Fibroblast of peridontal ligament (primary cell): ENCODE results near the gene MEAF6.
"Not testable (repeated sequence)": the region's sequence is repeated elsewhere in the genome, so short reads cannot be mapped to it uniquely, and the experiment has no call there.

Experiments used
- DNase-seq: peaks from one replicate; pipeline ENCODE4 v3.0.0-alpha.2; 2010; ENCODE audit errors: extremely low read depth

Gene MEAF6

DNA sequence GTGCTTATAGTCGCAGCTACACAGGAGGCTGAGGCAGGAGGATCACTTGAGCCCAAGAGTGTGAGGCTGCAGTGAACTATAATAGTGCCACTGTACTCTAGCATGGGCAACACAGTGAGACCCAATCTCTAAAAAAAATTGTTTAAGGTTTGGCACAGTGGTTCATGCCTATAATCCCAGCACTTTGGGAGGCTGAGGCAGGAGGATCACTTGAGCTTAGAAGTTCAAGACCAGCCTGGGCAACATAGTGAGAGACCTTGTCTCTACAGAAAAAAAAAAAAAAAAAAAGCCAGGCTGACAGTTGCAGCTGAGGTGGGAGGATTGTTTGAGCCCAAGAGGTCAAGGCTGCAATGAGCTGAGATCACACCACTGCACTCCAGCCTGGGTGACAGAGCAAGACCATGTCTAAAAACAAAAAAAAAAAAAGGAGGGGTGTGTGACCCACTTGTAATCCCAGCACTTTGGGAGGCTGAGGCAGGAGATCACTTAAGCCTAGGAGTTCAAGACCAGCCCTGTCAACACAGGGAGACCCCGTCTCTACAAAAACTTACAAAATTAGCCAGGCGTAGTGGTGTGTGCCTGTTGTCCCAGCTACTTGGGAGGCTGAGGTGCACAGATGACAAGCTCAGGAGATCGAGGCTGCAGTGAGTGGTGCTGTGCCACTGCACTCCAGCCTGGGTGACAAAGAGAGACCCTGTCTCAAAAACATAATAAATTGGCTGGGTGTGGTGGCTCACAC, 18.0 kb upstream of the MEAF6 start:
- not testable (repeated sequence) for DNase-seq

DNA sequence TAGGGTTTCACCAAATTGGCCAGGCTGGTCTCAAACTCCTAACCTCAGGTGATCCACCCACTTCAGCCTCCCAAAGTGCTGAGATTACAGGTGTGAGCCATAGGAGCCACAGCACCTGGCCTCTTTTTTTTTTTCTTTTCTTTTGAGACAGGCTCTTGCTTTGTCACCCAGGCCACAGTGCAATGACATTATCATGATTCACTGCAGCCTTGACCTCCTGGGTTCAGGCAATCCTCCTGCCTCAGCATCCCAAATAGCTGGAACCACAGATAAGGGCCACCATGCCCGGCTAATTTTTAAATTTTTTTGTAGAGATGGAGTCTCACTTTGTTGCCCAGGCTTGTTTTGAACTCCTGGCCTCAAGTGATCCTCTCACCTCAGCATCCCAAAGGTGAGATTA, 15.3 kb upstream of the MEAF6 start:
- not testable (repeated sequence) for DNase-seq

DNA sequence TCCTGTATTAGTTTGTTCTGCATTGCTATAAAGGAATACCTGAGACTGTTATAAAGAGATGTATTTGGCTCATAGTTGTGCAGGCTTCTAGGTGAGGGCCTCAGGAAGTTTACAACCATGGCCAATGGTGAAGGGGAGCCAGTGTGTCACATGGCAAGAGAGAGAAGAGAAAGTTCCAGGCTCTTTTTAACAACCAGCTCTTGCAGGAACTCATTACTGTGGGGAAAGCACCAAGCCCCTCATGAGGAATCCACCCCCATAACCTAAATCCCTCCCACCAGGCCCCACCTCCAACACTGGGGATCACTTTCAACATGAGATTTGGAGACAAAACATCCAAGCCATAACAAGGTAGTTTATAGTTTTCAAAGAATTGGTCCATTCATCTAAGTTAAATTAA, 5.0 kb upstream of the MEAF6 start:
- no peak for DNase-seq

DNA sequence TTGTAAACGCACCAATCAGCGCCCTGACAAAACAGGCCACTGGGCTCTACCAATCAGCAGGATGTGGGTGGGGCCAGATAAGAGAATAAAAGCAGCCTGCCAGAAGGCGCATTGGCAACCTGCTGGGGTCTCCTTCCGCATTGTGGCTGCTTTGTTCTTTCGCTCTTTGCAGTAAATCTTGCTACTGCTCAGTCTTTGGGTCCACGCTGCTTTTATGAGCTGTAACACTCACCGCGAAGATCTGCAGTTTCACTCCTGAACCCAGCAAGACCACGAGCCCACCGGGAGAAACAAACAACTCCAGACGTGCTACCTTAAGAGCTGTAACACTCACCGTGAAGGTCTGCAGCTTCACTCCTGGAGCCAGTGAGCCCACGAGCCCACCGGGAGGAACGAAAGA, 4.4 kb upstream of the MEAF6 start:
- DNase-seq, result not testable (repeated sequence)

GRCh38 chr1:37518241-37518640, 3.7 kb upstream of the MEAF6 start:
- not testable (repeated sequence) for DNase-seq

DNA sequence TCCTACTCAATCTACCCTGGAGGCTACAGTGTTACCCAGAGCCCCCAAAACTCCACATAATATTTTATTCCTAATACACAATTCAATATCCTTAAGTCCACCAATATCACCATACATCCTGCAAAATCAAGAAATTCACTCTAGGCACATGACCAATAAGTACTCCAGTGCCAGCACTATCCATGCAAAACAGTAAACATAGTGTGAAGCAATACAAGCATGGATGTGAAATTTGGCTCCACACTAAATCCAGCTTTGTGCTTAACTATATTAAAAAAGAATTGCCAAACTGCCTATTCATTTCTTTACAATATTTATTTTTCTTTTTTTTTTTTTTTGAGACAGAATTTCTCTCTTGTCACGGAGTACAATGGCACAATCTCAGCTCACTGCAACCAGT, 3.0 kb upstream of the MEAF6 start:
- DNase-seq, result peak; percentile 37

- DNase-seq, result no peak
These were observed 844 bp upstream of the MEAF6 start for GRCh38 chr1:37515185-37516034.

DNA sequence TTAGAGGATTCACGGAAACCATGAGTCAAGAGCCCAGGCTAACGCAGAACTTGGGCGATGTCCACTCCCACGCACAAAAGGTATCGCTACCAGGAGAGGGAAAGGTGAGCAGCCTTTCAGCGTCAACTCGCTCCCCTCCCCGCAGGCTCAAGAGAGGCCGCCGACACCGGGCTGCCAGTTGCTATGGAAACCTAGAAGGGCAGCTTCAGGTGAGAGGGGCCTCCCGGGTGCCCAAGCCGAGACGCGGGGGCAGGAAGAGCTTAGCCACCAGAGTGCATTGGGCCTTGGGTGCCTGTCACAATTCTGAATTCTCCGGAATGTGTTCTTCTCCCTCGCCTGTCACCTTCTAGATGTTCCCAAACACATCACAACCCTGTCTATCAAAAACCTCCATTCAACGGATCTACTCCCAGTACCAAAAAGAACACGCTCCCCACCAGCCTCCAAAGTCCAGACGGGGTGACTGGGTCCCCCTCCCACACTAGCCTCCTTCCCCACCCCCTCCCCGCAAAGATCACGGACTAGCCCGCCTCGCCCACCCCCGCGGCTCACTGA, 694 bp downstream of the MEAF6 start:
- DNase-seq, result no peak

DNA sequence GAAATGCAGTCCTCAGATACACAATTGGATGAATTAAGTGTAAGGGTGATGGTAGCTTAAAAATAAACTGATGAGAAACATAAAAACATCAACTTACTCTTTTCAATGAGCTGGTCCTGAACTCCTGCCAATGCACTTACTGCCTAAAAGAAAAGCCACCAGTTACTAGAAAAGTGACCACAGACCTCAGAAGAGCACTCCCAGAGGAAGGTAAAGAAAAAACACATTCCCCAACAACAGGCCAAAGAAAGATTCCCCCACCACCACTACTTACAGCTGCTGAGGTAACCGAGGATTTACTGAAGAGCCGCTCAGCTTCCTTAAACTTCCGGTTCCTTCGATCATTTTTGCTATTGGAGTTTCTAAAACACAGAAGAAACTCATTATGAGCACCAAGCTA, 5.4 kb downstream of the MEAF6 start:
- DNase-seq, result peak; percentile 75

DNA sequence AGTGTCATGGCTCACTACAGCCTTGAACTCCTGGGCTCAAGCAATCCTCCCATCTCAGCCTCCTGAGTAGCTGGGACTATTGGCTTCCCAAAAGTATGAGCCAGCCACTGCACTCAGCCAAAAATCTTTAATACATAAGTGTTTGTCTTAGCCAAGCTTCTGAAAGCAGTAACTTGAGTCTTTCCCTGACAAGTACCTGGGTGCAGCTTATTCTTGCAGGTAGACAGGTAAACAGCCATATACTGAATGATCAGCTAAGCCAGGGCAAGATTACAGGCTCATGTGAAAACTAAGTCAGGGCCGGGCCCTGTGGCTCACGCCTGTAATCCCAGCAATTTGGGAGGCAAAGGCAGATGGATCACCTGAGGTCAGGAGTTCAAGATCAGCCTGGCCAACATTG, 7.8 kb downstream of the MEAF6 start:
- DNase-seq, result no peak

- DNase-seq, result not testable (repeated sequence)
These were observed 11.8 kb downstream of the MEAF6 start for GRCh38 chr1:37502791-37503190.

DNA sequence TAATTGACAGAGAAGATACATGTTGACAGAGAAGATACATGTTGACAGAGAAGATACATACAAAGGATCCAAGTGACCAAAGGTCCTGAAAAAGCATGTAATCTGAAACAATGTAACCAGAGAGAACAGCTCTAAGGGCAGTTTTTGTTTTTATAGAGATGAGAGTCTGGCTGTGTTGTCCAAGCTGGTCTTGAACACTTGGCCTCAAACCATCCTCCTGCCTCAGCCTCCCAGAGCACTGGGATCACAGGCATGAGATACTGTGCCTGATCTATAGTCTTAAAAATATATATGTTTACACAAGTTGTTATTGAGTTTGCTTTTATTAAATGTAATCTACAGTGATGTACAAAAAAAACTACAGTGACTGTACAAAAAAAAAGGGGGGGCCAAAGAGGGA, 12.5 kb downstream of the MEAF6 start:
- DNase-seq, result no peak

DNA sequence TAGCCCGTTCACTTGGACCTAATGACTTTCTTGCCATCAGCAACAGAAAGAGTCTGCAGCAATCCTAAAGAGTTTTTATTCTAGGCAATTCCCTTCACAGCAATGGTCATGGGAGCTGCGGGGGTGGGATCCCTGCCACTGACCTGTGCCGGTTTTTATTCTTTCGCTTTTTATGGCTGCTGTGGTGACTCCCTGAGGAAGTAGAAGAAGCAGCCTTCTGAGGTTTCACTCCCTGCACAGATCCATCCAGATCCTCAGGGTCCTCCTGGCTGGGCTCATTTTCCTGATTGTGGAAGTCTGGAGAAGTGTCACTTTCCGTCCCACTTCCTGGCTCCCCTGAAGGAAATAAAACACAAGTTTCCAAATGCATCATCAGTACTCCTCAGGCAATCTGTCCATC, 12.9 kb downstream of the MEAF6 start:
- no peak for DNase-seq

GRCh38 chr1:37498872-37499617, 15.5 kb downstream of the MEAF6 start:
- DNase-seq, result peak; percentile 65

- no peak for DNase-seq
These were observed 16.7 kb downstream of the MEAF6 start for GRCh38 chr1:37497832-37498231.

DNA sequence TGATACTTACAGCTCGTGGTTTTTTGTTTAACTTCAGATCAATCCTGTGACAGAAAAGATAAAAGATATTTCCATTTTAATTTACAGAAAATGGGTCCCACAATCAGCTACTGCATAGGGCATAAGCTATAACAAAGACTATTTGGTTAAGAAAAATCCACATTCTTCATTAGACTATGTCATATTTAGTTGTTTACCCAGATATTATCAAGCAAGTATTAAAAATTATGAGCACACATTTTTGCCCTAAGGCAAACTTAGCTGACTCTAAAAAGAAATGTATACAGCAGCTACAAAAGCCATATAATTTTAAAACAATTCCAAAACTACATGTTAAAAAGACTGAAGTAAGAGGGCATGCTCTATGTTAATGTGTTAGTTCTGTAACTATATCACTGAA, 18.7 kb downstream of the MEAF6 start:
- DNase-seq, result no peak

DNA sequence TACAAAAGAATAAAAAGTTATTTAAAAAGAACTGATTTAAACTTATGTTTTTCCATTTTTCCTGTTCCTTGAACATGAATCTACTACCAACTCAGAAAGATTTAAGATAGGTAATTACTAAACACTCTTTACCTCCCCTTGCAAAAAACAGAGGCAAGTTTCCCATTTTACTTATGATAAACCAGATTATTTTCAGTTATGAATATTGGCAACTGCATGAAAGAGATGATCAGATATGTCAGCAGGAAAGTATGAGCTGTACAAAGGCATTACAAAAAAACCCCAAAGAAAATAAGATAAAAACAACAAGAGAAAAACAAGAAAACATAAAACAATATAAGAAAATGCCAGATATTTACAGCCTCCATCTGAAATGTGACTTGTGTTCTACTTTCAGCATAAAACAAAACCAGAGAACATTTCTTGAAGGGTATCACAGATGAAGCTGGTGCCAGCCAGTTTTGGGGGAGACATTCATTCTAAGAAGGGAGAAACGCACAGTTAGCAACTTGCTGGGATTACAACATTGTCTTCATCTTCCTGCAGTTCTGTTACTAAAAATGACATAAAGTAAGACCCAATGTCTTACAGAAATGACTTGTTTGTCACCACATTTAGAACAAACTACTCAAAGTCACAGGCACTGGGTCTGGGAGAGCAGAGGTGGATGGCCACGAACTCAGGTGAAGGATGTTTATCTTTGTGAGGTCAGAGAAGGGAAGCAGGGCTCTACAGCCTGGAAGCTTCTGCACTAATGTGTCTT, 21.0 kb downstream of the MEAF6 start:
- DNase-seq, result no peak

DNA sequence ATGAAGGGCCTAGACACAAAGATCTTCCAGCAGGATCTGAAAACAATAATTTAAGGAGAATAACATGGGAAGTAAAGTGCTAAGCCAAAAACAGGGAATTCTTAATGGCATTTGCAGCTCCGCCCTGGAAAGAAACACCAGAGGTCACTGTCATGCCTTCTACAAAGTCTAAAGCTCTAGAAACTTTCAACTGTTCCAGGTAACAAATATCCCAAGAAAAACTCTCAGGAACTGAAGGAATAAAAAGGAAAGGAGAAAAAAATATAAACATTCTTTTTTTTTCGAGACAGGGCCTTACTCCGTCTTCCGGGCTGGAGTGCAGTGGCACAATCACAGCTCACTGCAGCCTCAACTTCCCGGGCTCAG, 27.0 kb downstream of the MEAF6 start:
- no peak for DNase-seq

GRCh38 chr1:37486680-37487618, 27.6 kb downstream of the MEAF6 start:
- DNase-seq, result peak; percentile 74
